GM18861 (cell line): ENCODE results near the gene MSANTD4.
"Not testable (repeated sequence)": the region's sequence is repeated elsewhere in the genome, so short reads cannot be mapped to it uniquely, and the experiment has no call there.

Experiments used
- ATAC-seq: cut with Tn5 transposase; IDR thresholded peaks from one replicate; pipeline ENCODE4 v1.9.1; 2021; ENCODE audit not compliant: unreplicated experiment

MSANTD4 gene

DNA sequence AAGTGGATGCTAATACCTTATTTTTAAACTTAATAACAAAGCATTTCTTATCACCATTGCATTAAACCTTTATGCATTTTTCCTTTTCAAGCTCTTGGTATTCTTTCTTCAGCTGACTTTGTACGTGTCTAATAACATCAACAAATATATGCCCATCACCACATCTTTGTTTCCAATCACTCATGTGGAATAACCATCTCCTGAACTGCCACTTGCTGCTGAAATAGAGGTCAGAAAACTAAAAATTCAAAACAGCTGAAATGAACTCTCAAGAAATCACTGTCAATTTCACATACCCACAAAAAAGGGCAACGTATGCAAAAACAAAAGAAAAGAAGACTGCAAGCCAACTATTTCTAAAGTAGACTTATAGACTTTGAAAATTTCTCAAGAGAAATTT is 7.4 kb downstream of the MSANTD4 start:
- ATAC-seq: no peak

DNA sequence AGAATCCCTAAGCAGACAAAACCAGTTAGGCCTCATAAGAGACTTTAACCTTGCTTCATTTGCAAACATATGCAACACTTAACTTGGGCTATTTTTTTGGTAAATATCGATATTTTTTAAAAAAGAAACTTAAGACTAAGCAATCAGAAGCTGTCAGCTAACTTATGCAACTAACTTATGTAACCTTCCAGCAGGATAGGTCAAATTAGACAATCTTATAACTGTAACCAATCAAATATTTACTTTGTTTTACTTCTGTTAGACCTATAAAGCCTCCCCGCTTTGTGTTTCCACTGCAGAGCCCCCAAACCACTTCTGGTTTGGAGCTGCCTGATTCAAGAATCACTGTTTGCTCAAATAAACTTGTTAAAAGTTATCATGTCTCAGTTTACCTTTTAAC is 8.0 kb downstream of the MSANTD4 start:
- ATAC-seq: no peak

DNA sequence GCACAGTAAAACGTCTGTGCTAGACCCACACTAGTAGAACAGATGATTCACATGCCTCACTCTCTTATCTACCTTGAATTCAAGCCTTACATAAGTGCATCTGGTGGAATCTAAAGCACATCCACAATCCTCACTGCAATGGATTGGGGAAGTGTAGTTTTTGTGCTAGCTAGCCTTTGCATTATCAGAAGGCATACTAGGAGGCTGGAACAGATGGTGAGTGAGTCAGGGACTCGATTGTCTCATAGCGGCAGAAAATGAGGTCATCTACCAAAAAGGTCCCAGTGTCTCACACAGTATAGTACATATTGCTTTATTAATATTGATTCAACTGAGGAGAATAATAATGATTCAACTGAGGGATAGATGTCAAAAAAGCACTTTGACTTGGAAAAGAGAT is 9.3 kb downstream of the MSANTD4 start:
- no peak for ATAC-seq

DNA sequence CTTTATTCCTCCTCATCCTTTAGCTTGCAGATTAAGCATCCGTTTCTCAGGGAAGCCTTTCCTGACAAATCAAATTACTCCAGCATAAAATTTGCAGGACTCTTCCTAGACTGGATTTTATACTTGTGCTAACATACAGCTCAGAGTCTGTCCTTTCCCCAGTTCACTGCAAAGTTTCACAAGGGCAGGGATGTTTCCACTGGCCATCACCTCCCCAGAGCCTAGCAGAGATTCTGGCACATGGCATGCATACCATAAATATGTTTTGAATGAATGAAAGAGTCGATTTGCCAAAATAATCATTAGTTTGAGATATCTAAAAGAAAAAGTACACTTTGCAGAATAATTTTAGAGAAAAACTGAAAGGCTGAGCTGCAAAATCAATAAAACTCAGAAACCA is 10.6 kb downstream of the MSANTD4 start:
- no peak for ATAC-seq

DNA sequence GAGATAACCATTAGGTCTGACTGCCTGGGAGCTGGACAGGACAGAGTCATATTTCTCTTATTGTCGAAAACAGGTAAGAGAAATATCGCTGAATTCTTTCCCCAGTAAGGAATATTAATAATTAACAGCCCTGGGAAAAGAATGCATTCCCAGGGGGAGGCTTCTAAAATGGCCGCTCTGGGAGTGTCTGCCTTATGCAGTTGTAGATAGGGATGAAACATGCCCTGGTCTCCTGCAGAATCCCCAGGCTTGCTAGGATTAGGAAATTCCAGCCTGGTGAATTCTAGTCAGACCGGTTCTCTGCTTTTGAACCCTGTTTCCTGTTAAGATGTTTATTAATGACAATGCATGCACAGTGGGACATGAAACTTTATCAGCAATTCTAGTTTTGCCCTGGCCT is 18.9 kb downstream of the MSANTD4 start:
- ATAC-seq: not testable (repeated sequence)

DNA sequence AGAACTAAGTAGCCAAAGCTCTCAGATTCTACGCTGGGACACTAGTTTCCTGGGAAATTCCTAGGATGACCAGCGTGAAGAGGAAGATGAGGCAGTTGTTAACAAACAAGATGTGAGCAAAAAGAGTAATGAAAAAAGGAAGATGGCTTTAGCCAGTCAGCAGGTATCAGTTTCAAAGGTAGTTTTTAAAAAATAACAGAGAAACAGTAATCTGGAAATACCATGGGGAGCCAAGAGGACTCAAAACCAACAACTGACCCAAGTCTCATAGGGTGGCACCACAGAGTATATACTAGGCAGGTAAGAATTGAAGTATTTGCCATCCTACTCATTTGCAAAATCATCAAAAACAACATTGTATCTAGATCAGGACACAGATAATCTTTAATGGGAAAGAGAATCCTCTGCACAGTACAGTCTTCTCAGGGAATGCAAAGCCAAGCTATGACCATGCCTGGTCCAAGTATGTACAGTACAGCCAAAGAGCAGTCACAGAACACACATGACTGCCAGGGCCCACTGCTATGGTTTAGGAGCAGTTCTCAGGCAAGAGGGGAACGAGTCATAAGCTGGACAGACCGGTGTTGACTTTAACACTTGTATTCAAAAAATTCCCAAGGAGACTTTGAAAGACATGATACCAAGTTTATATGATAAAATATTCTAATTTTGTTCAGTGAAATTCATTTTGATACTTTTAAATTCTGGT is 20.6 kb downstream of the MSANTD4 start:
- ATAC-seq: no peak

DNA sequence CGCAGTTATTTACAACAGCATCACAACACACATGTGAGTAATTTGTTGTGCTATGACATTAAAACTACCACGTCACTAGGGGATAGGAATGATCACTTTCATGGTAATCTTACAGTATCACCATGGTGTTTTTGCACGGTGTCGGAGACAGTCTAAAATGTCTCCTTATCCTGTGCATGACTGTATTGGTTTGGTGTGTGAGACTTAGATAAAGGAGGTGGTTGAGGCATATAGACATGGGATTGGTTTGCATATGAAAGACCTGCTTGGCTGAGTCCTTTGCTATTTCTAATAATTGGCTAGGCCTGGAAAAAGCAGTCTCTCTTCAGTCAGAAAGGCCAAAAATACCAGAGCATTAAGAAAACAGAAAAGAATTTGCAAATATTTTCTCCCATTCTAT is 30.2 kb downstream of the MSANTD4 start:
- ATAC-seq: no peak

DNA sequence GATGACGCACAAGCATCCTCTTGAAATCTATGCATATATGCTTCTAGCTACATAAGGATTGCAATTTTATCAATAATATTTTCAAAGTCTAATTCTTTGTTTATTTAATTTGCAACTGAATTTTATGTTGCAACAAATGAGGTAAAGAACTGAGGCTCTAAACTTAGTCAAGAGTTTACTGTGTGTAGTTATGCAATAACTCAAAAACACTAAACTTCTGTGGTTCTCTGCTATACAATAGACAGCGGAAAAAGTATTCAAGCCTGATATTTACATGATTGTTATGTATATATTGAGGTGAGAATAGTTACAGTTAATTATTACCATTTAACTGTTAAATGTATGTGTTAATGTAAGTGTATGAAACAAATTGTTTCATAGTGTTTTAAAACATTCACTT is 32.9 kb downstream of the MSANTD4 start:
- ATAC-seq: no peak

DNA sequence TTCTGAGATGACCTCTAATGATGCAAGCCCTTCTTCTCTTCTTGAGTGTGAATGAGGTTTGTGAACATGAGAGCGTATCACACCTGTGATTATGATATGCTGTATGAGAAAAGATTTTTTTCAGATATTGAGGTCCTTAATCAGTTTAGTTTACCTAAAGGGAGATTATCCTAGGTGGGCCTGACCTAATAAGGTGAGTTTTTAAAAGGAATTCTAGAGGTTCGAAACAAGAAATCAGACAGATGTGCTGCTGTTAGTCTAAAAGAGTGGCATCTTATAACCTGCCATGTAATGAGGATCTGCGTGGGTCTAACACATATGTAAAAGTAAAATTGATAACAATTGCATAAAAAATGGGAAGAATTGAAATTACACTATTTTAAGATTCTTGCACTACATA is 33.8 kb downstream of the MSANTD4 start:
- ATAC-seq: no peak

DNA sequence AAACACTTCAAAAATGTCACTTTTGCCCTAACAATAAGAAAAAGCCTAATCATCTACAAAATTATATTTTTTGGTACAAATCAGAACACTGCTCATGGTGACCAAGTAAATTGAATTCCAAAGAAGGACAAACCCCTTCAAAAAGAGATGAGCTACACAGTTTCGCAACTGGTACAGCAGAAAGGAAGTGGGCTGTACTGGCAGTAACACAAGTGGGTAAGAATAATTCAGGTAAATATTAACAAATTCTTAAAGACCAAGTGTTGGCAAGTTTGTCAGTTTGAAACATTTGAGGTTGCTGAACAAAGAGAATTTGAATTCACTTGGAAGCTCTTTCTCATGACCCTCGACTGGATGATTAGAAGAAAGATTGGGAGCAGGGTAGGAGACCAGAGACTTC is 35.5 kb downstream of the MSANTD4 start:
- peak; percentile 97 for ATAC-seq

DNA sequence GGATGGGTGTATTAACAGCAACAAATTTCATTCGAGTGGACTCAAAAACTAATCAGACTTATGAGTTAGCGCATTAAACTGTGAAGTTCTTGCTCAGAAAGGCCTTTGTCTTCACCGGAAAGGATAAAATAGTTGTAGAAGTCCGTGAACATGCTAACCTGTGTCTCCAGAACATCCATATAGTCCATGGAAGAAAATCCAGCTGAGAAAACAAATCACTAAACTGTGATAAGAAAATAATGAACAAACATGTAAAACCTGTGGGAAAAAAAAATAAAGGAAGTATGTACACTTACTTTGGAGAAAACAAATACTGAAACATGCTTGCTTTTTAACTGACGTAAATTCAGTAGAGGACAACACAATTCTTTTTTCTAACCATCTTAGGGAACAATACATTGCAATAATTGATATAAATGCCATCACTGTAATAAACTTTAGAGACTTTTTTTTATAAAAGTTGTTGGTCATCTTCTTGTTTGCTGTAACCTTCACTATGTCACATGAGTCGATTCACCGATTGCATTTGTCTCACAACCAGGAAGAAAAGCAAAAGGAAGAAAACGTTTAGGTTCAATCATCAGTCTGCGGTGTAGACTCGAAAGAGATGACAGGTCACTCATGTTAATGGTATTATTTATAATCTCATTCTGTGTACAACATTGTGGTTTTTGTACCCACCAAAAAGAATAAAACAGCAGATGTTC is 41.9 kb downstream of the MSANTD4 start:
- no peak for ATAC-seq

DNA sequence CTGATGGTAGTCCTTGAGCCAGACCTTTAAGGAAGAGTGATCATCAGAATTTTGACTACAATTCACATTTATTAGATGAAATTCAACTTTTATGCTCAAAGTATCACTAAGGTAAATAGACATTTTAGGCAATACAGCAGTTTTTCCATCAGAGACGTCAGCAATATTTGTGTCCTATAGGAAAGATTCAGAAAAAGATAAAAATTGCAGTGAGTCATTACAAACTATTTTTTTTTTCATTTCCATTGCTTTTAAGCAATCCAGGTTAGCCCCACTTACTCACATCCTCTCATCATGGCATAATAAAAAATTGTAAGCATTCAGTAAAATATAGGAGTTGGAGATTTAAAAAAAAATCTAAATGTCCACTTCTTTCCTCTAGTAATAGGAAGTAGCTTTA is 46.9 kb downstream of the MSANTD4 start:
- no peak for ATAC-seq

DNA sequence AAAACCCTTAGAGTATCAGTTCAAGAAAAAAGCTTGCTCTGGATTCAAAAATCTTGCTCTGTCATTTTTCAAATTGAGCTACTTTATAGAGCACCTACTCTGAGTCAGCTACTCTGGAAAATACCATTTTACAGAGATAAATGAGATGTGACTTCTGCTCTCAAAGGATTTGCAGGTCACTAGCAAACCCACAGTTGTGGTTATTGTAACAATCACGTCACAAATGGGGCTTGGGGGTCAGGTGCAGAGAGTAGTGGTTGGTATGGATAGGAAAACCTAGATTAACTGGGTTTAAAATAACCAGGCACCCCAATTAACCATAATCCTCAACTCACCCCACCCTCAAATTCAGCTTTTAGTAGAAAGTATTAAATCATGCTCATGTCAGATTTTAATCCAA is 52.3 kb downstream of the MSANTD4 start:
- ATAC-seq: no peak

DNA sequence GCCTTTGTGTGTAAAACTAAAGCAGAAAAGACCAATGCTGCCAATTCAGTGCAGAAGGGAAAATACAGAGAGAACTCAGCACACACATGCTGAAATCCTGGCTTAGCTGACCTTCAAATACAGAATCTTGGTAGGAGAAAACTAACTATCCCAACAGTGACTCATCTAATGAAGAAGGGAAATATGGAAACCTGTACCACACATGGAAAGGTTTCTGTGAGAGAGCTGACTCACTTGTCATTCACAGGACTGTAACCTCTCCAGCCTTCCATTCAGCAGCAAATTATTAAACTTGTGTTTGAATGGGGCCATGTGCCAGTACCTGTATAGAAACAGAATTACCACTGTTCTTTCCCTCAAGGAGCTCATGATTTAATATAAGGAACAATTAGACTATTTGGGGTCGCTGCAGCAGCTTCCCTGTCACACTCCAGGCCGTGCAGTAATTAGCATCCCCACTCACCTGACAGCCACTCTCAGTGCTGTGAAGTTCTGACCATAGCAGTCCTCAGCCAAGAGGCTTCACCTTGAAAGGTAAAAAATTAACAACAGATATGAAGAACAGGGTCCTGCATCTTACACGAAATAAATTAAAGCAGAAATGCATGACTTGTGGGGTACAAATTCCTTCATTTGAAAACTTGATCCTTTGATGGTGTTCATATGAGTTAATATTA is 53.9 kb downstream of the MSANTD4 start:
- no peak for ATAC-seq

DNA sequence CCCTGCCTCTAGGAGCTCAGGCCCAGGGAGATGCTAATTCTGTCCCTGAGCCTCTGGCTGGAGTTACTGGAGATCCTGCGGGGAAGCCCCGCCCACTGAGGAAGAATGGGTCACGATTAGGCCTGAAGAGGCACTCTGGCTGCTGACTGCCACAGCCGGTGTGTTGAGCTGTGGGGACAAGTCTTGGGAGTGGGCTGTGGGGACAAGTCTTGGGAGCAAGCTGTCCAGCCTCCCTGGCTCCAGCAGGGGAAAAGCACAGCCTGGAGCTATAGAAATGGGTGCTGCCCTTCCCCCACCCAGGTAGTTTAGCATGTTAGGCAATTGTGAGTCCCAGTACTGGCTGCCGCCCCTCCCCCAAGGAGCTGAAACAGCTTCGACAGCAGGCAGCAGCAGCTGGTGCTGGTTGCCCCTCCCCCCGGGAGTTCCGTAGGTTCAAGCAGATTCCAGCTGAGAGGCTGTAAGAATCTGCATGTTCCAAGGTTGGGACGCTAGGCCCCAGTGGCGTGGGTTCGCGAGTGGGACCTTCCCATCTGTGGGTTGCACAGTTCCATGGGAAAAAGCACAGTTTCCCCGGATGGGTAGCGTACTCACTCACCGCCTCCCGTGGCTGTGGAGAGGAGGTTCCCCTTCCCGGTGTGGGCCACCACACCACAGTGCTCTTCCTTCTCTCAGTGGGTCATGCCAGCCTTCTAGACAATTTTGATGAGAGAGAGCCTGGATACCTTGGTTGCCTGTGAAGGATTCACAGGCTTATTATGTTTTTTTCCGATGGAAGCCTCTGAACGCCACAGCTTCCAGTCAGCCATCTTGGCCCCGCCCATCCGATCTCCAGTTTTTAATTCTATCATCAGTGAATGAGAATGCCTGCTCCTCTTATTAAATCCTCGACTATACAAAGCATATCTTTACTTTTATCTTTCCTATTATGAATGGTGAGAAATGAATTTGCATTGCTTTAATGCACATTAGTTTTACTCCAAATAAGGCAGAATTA is 61.5 kb downstream of the MSANTD4 start:
- no peak for ATAC-seq
